ENCODE data around the gene S100A4.

- TF ChIP-seq POLR2A (IDR thresholded peaks at IDR 0.05; ENCODE audit: low read length) (no peak), GATA1 (IDR thresholded peaks at IDR 0.05; ENCODE audit: low read depth, low read length) (no peak)
Measured at GRCh38 chr1:153552335-153552734, 6.7 kb upstream of the S100A4 start.
